Fibroblast of skin of back (primary cell): Measurements from ENCODE around the gene OR5K1.

Experiments used
- DNase-seq: peaks from one replicate; pipeline ENCODE4 v3.0.0-alpha.2; 2013

The OR5K1 gene

DNA sequence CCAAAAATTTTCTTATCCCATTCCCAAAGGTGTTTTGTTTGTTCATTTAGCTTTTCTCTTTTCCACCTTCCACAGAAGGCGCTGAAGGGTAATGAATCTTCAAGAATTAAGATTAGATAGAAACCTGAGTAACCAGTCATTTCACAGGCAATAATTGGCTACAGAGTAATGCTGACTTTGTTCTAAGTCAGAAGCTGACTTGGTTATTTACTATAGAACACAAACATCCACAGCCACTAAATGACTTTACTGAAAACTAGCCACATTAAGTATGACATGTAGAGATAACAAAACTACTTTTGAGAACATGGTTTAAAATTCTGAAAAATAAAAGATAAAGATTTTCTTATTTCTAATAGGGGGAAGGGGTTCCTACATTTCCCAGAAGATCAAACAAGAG lies 51.9 kb downstream of the OR5K1 start:
- DNase-seq = no peak

DNA sequence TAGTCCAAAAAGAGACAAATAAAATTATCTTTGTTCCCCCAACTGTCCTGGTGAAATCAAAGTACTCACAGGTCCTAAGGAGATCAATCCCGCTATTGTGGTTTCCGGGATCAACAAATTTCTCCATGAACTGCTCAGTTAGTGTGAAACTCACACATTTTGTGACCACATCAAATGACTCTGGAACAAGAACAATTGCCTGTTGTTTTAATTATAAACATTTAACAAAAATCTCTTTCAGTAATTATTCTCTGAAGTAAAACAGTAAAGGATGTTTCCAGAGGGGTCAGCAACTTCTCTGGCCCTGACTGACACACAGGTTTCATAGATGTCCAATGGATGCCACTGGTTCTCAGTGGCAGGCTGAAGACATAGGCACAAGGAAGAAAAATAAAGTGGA lies 55.8 kb downstream of the OR5K1 start:
- DNase-seq = no peak

DNA sequence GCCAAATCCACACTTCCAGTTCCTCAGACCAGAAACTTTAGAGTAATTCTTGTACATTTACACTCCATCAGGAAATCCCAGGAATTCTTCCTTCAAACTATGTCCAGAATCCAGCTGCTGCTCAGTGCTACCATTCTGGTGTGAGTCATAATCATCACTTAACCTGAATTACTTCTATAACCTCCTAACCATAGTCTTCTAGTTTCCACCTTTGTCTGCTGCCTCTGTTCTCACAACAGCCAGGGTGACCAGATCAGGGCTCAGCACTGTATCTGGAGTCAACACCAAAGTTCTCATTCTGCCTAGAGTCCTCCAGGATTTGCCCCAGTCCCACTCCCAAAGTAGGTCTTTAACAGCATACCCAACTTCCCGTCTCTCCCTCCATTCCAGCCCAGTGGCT lies 56.4 kb downstream of the OR5K1 start:
- peak; percentile 38 for DNase-seq

DNA sequence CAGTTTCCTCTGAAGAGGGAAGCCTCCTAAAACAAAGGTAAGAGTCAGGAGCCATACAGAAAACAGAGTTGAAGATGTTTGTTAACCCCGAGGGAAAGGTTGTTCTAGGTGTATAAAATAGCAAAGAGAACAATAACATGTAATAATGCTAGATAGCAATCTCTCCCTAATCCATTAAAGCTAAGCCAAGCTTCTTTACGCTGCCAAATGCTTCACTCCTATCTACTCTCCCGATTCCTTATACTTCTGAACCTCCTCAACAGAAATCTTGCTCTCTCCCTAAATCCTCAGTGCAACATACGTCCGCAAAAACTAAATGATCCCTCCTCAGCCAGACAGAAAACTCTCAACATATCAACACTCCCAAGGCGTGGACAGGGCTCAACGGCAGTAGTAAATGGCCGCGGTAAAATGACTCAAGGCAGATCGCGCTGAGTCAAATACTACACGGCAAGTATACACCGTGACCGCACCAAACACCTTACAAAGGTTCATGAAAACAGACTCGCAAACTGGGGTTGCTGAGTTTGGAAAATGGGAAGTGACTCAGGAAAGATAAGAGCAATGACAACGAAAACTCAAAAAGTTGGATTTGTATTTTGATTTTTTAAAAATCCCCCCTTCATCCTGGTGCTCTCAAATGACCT lies 59.0 kb downstream of the OR5K1 start:
- peak; percentile 63 for DNase-seq
